ENCODE data around the gene RRP15. TPM values are rescaled to one million over a fixed set of nuclear protein-coding genes. Genes with fewer than 3 reads are reported as not detected.

Gene RRP15
- total RNA-seq, 4 donors from 2014 or later, result 1.2 to 3.8 (median 2.0) TPM

DNA sequence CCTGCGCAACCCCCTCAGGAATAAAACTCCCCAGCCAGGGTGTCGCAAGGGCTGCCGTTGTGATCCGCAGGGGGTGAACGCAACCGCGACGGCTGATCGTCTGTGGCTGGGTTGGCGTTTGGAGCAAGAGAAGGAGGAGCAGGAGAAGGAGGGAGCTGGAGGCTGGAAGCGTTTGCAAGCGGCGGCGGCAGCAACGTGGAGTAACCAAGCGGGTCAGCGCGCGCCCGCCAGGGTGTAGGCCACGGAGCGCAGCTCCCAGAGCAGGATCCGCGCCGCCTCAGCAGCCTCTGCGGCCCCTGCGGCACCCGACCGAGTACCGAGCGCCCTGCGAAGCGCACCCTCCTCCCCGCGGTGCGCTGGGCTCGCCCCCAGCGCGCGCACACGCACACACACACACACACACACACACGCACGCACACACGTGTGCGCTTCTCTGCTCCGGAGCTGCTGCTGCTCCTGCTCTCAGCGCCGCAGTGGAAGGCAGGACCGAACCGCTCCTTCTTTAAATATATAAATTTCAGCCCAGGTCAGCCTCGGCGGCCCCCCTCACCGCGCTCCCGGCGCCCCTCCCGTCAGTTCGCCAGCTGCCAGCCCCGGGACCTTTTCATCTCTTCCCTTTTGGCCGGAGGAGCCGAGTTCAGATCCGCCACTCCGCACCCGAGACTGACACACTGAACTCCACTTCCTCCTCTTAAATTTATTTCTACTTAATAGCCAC is 60.7 kb downstream of the RRP15 start:
- Histone ChIP-seq H3K36me3 (no peaks in the 10 kb centered on the region), H3K27ac (peak overlapping the region; percentile 74 to 88 (median 83)), H3K4me1 (peaks cover 0 to 45% (median 14%) of the 10 kb centered on the region in 4 donors), H3K9me3 (no peaks in the 10 kb centered on the region), H3K4me3 (peak overlapping the region; percentile 42 to 63 (median 50)), H3K27me3 (peaks cover 44% of the 10 kb centered on the region)
- DNase-seq, result peak; percentile 25
- intact Hi-C loops (cut with DNase I; ENCODE audit: low total_unique reads), result loop anchor here (10.0 kb wide), 1 partner anchor 179 kb away; no protein-coding TSS in a partner anchor
- 1 to 2% methylated on average over 7 to 64 of the region's 64 CpGs for WGBS, 2 donors (ENCODE audit: low coverage in 1 of 2)
- peak in 1 of 3 donors; percentile 43 for TF ChIP-seq POLR2AphosphoS5 (IDR thresholded peaks at IDR 0.05)
- no peak for TF ChIP-seq POLR2A (IDR thresholded peaks at IDR 0.05)
- TF ChIP-seq EP300 (IDR thresholded peaks at IDR 0.05; ENCODE audit: low read depth), result no peak
- TF ChIP-seq, protein P1, sequence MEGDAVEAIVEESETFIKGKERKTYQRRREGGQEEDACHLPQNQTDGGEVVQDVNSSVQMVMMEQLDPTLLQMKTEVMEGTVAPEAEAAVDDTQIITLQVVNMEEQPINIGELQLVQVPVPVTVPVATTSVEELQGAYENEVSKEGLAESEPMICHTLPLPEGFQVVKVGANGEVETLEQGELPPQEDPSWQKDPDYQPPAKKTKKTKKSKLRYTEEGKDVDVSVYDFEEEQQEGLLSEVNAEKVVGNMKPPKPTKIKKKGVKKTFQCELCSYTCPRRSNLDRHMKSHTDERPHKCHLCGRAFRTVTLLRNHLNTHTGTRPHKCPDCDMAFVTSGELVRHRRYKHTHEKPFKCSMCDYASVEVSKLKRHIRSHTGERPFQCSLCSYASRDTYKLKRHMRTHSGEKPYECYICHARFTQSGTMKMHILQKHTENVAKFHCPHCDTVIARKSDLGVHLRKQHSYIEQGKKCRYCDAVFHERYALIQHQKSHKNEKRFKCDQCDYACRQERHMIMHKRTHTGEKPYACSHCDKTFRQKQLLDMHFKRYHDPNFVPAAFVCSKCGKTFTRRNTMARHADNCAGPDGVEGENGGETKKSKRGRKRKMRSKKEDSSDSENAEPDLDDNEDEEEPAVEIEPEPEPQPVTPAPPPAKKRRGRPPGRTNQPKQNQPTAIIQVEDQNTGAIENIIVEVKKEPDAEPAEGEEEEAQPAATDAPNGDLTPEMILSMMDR (IDR thresholded peaks at IDR 0.05), result no peak
- in situ Hi-C loops (cut with MboI; ENCODE audit: low pct_ligation_motif_present in 1 of 4, low pct_unique_long_range_greater_than_20kb in 1 of 4, low sequenced_read_pairs in 3 of 4), result loop anchor here (25.0 kb wide), 5 partner anchors 166 to 1466 kb away; no protein-coding TSS in a partner anchor

DNA sequence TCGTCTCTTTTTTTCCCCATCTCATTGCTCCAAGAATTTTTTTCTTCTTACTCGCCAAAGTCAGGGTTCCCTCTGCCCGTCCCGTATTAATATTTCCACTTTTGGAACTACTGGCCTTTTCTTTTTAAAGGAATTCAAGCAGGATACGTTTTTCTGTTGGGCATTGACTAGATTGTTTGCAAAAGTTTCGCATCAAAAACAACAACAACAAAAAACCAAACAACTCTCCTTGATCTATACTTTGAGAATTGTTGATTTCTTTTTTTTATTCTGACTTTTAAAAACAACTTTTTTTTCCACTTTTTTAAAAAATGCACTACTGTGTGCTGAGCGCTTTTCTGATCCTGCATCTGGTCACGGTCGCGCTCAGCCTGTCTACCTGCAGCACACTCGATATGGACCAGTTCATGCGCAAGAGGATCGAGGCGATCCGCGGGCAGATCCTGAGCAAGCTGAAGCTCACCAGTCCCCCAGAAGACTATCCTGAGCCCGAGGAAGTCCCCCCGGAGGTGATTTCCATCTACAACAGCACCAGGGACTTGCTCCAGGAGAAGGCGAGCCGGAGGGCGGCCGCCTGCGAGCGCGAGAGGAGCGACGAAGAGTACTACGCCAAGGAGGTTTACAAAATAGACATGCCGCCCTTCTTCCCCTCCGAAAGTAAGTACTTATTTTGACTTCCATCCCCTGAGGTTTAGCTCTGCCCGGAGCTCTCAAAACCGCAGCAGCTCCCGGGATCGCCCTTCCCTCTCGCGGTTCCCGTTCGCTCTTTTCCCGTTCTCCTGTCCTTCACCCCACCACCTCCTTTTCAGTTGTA is 61.5 kb downstream of the RRP15 start:
- WGBS, 2 donors (ENCODE audit: low coverage in 1 of 2), result 0 to 4% methylated on average over 11 to 39 of the region's 39 CpGs
- H3K4me1 ChIP-seq, result peaks cover 0 to 52% (median 14%) of the 10 kb centered on the region in 4 donors
- no peak for DNase-seq
- intact Hi-C loops (cut with DNase I; ENCODE audit: low total_unique reads) (loop anchor here (10.0 kb wide), 1 partner anchor 178 kb away; no protein-coding TSS in a partner anchor), in situ Hi-C loops (cut with MboI; ENCODE audit: low pct_ligation_motif_present in 1 of 4, low pct_unique_long_range_greater_than_20kb in 1 of 4, low sequenced_read_pairs in 3 of 4) (loop anchor here (25.0 kb wide), 5 partner anchors 166 to 1466 kb away; no protein-coding TSS in a partner anchor)
- H3K4me3 ChIP-seq, result peak overlapping the region; percentile 42 to 63 (median 50)
- no peaks in the 10 kb centered on the region for H3K9me3 ChIP-seq
- H3K27ac ChIP-seq, result peak overlapping the region; percentile 74 to 88 (median 83)
- peaks cover 44% of the 10 kb centered on the region for H3K27me3 ChIP-seq
- no peaks in the 10 kb centered on the region for H3K36me3 ChIP-seq
- TF ChIP-seq, protein P1 (IDR thresholded peaks at IDR 0.05), result peak in 1 of 5 experiments; percentile 3
- TF ChIP-seq POLR2AphosphoS5 (IDR thresholded peaks at IDR 0.05) (no peak), EP300 (IDR thresholded peaks at IDR 0.05; ENCODE audit: low read depth) (no peak), POLR2A (IDR thresholded peaks at IDR 0.05) (no peak)

DNA sequence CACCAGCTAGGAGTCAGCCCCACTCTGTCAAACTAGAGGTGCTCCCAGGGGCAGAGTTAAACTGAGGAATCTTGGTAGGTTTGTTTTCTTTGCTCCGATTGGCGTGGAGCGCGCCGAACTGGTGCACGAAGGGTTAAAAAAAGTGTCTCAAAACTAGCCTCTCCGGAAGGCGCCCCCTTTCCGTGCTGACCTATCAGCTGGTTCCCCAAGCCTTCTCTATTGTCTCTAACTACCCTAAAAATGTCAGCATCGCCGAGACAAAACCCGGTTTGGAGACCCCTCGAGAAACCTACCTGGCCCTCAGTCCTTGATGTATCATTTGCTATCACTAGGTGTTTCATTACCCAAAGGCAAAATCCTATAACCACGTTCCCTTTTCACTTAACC is 62.2 kb downstream of the RRP15 start:
- in situ Hi-C loops (cut with MboI; ENCODE audit: low pct_ligation_motif_present in 1 of 4, low pct_unique_long_range_greater_than_20kb in 1 of 4, low sequenced_read_pairs in 3 of 4), result loop anchor here (25.0 kb wide), 5 partner anchors 165 to 1465 kb away; no protein-coding TSS in a partner anchor
- Histone ChIP-seq H3K4me3 (peak overlapping the region; percentile 42 to 63 (median 50)), H3K4me1 (peaks cover 0 to 52% (median 14%) of the 10 kb centered on the region in 4 donors), H3K27ac (peak overlapping the region; percentile 74 to 88 (median 83)), H3K36me3 (no peaks in the 10 kb centered on the region), H3K27me3 (peaks cover 44% of the 10 kb centered on the region), H3K9me3 (no peaks in the 10 kb centered on the region)
- no peak for DNase-seq
- 1 to 10% methylated on average over 14 of the region's 14 CpGs for WGBS, 2 donors (ENCODE audit: low coverage in 1 of 2)
- TF ChIP-seq POLR2AphosphoS5 (IDR thresholded peaks at IDR 0.05) (no peak), EP300 (IDR thresholded peaks at IDR 0.05; ENCODE audit: low read depth) (no peak), POLR2A (IDR thresholded peaks at IDR 0.05) (no peak)
- TF ChIP-seq, protein P1 (IDR thresholded peaks at IDR 0.05), result no peak
- intact Hi-C loops (cut with DNase I; ENCODE audit: low total_unique reads), result loop anchor here (10.0 kb wide), 1 partner anchor 177 kb away; no protein-coding TSS in a partner anchor

Measured in transverse colon (tissue), 4 donors.